IMR-90 (cell line): Measurements from ENCODE around the gene SGTB. TPM values are rescaled to one million over a fixed set of nuclear protein-coding genes. Genes with fewer than 3 reads are reported as not detected.
A peak's percentile ranks its signal among the peaks of the same experiment; 100 is the strongest.

Experiments
- ATAC-seq: fragments of 200-7000 bp; cut with Tn5 transposase; 2 replicates; pipeline ENCODE4 v1.9.1; 2020; ENCODE audit warnings: low read depth, mild to moderate bottlenecking, moderate library complexity
- BruUV-seq: library from RNA; stranded (reverse); fragments of 400-500 nt; replicated peaks from 2 replicates; lab custom pipeline; 2021; lab: Mats Ljungman, UMichigan
- CTCF ChIA-PET: fragments of 300-600 bp; formaldehyde crosslinking; extraction: SDS; loops from one replicate; lab custom pipeline; 2021; ENCODE audit warnings: antibody characterized with exemption; lab: Yijun Ruan, JAX
- POLR2A ChIA-PET: fragments of 300-600 bp; sonication (Branson Sonifier 250); formaldehyde crosslinking; loops from one replicate; lab custom pipeline; 2022; ENCODE audit warnings: antibody characterized with exemption; ENCODE audit not compliant: unreplicated experiment; lab: Charles Lee
- DNase-seq: peaks from one replicate; pipeline ENCODE4 v3.0.0; 2013
- H2AFZ ChIP-seq: replicated peaks from 2 replicates; pipeline ENCODE3; 2013; ENCODE audit warnings: low read length, mild to moderate bottlenecking; ENCODE audit not compliant: poor library complexity
- H2AK5ac ChIP-seq: 2 replicates; pipeline ENCODE4 v1.6.1; 2013; ENCODE audit warnings: low read depth, low read length, inconsistent platforms
- H2AK9ac ChIP-seq: replicated peaks from 2 replicates; pipeline ENCODE3; 2013; ENCODE audit warnings: mild to moderate bottlenecking, low read depth, low read length, moderate library complexity; ENCODE audit not compliant: poor library complexity
- H2BK120ac ChIP-seq: 2 replicates; pipeline ENCODE4 v1.6.1; 2013; ENCODE audit warnings: low read depth, low read length, inconsistent platforms
- H2BK15ac ChIP-seq: 3 replicates; pipeline ENCODE4 v1.6.1; 2013; ENCODE audit warnings: low read depth, low read length, inconsistent platforms
- H2BK20ac ChIP-seq: 2 replicates; pipeline ENCODE4 v1.6.1; 2013; ENCODE audit warnings: low read depth, mild to moderate bottlenecking, inconsistent platforms, low read length, moderate library complexity
- H2BK5ac ChIP-seq: 2 replicates; pipeline ENCODE4 v1.6.1; 2013; ENCODE audit warnings: mild to moderate bottlenecking, low read depth, low read length, inconsistent platforms; ENCODE audit not compliant: poor library complexity, severe bottlenecking
- H3K14ac ChIP-seq: replicated peaks from 2 replicates; pipeline ENCODE4 v1.6.1; 2013; ENCODE audit warnings: low read depth, low read length, inconsistent platforms
- H3K18ac ChIP-seq: 2 replicates; pipeline ENCODE4 v1.6.1; 2013; ENCODE audit warnings: low read depth, low read length, control low read depth
- H3K23ac ChIP-seq: 2 replicates; pipeline ENCODE4 v1.6.1; 2013; ENCODE audit warnings: low read depth, low read length, inconsistent platforms
- H3K27ac ChIP-seq: 2 replicates; pipeline ENCODE4 v1.5.1; 2013; ENCODE audit warnings: mild to moderate bottlenecking, control low read depth, low read length; ENCODE audit not compliant: insufficient read depth
- H3K27me3 ChIP-seq: 2 replicates; pipeline ENCODE4 v1.6.1; 2013; ENCODE audit warnings: low read length; ENCODE audit not compliant: control insufficient read depth, insufficient read depth
- H3K36me3 ChIP-seq: 2 replicates; pipeline ENCODE4 v1.6.1; 2013; ENCODE audit warnings: low read length, mixed read lengths; ENCODE audit not compliant: control insufficient read depth, insufficient read depth
- H3K4ac ChIP-seq: 2 replicates; pipeline ENCODE4 v1.6.1; 2013; ENCODE audit warnings: low read depth, low read length, inconsistent platforms
- H3K4me1 ChIP-seq: 2 replicates; pipeline ENCODE4 v1.6.1; 2013; ENCODE audit warnings: low read length, mixed read lengths; ENCODE audit not compliant: control insufficient read depth, insufficient read depth
- H3K4me2 ChIP-seq: 2 replicates; pipeline ENCODE4 v1.6.1; 2013; ENCODE audit warnings: low read depth, mild to moderate bottlenecking, control low read depth, low read length, moderate library complexity
- H3K4me3 ChIP-seq: 2 replicates; pipeline ENCODE4 v1.5.1; 2013; ENCODE audit warnings: low read depth, mild to moderate bottlenecking, control low read depth, low read length, moderate library complexity; ENCODE audit not compliant: insufficient read depth
- H3K56ac ChIP-seq: 2 replicates; pipeline ENCODE4 v1.6.1; 2013; ENCODE audit warnings: low read length, inconsistent platforms; ENCODE audit not compliant: insufficient read depth; ENCODE audit errors: extremely low read depth
- H3K79me1 ChIP-seq, 2 experiments: 2 replicates each; pipeline ENCODE4 v1.6.1; 2013; ENCODE audit warnings: low read length in 2 of 2, inconsistent platforms in 1 of 2, low read depth in 1 of 2
- H3K9ac ChIP-seq: 2 replicates; pipeline ENCODE4 v1.6.1; 2013; ENCODE audit warnings: low read depth, low read length, control low read depth
- H3K9me1 ChIP-seq: 2 replicates; pipeline ENCODE4 v1.6.1; 2013; ENCODE audit warnings: low read length, inconsistent platforms; ENCODE audit not compliant: insufficient read depth
- H3K9me3 ChIP-seq: 2 replicates; pipeline ENCODE4 v1.6.1; 2013; ENCODE audit warnings: low read length; ENCODE audit not compliant: control insufficient read depth, insufficient read depth
- H4K20me1 ChIP-seq: 2 replicates; pipeline ENCODE4 v1.6.1; 2013; ENCODE audit warnings: low read length, inconsistent platforms; ENCODE audit not compliant: insufficient read depth
- H4K5ac ChIP-seq: 2 replicates; pipeline ENCODE4 v1.6.1; 2013; ENCODE audit warnings: mild to moderate bottlenecking, low read depth, low read length, control low read depth
- H4K8ac ChIP-seq, 2 experiments: 2 replicates each; pipeline ENCODE4 v1.6.1; 2013; ENCODE audit warnings: low read depth in 2 of 2, low read length in 2 of 2, control low read depth in 1 of 2, inconsistent platforms in 1 of 2
- H4K91ac ChIP-seq: 2 replicates; pipeline ENCODE4 v1.6.1; 2013; ENCODE audit warnings: low read depth, low read length, inconsistent platforms; ENCODE audit not compliant: insufficient read depth
- BHLHE40 ChIP-seq: fragments of 150-350 bp; IDR thresholded peaks from 2 replicates; pipeline ENCODE4 v1.6.1; 2016; ENCODE audit warnings: mild to moderate bottlenecking, low read depth, low read length
- CEBPB ChIP-seq: IDR thresholded peaks from 2 replicates; pipeline ENCODE4 v1.6.1; 2012; ENCODE audit warnings: low read depth, low read length, improper control_type of control experiment
- CHD1 ChIP-seq: IDR thresholded peaks from 2 replicates; pipeline ENCODE4 v1.6.1; 2012; ENCODE audit warnings: low read depth, low read length, improper control_type of control experiment
- ELK1 ChIP-seq: fragments of 150-350 bp; IDR thresholded peaks from 2 replicates; pipeline ENCODE4 v1.6.1; 2016; ENCODE audit warnings: low read depth, mild to moderate bottlenecking, low read length, moderate library complexity, borderline replicate concordance
- FOS ChIP-seq: fragments of 150-350 bp; IDR thresholded peaks from 2 replicates; pipeline ENCODE4 v1.6.1; 2016; ENCODE audit warnings: low read depth, low read length
- MAFK ChIP-seq: IDR thresholded peaks from 2 replicates; pipeline ENCODE4 v1.6.1; 2012; ENCODE audit warnings: low read depth, low read length, improper control_type of control experiment
- MAZ ChIP-seq: IDR thresholded peaks from 2 replicates; pipeline ENCODE4 v1.6.1; 2012; ENCODE audit warnings: low read depth, mild to moderate bottlenecking, low read length, improper control_type of control experiment, moderate library complexity, borderline replicate concordance
- MXI1 ChIP-seq: IDR thresholded peaks from 2 replicates; pipeline ENCODE4 v1.6.1; 2012; ENCODE audit warnings: low read depth, mild to moderate bottlenecking, low read length, moderate library complexity, borderline replicate concordance
- NFE2L2 ChIP-seq: fragments of 150-350 bp; IDR thresholded peaks from 2 replicates; pipeline ENCODE4 v1.6.1; 2016; ENCODE audit warnings: low read depth, mild to moderate bottlenecking, low read length
- POLR2A ChIP-seq: IDR thresholded peaks from 2 replicates; pipeline ENCODE4 v1.6.1; 2012; ENCODE audit warnings: mild to moderate bottlenecking, low read depth, low read length
- RAD21 ChIP-seq: IDR thresholded peaks from 2 replicates; pipeline ENCODE4 v1.6.1; 2012; ENCODE audit warnings: low read length, improper control_type of control experiment
- RCOR1 ChIP-seq: IDR thresholded peaks from 2 replicates; pipeline ENCODE4 v1.6.1; 2012; ENCODE audit warnings: mild to moderate bottlenecking, low read length, improper control_type of control experiment; ENCODE audit not compliant: insufficient replicate concordance
- RFX5 ChIP-seq: IDR thresholded peaks from 2 replicates; pipeline ENCODE4 v1.8.0; 2012; ENCODE audit warnings: low read depth, mild to moderate bottlenecking, low read length, moderate library complexity
- dilution Hi-C: fragments of 300-500 bp; cut with HindIII; formaldehyde crosslinking; loops from one replicate; pipeline ENCODE4 v1.14.3; 2018; ENCODE audit warnings: low sequenced_read_pairs; ENCODE audit not compliant: unreplicated experiment
- in situ Hi-C: fragments of 300-500 bp; cut with MboI; formaldehyde crosslinking; loops from 3 replicates; pipeline ENCODE4 v1.14.3; 2019; ENCODE audit warnings: low sequenced_read_pairs, inconsistent platforms, mixed read lengths
- intact Hi-C: fragments of 100-400 bp; cut with micrococcal nuclease; formaldehyde crosslinking; loops from 2 replicates; pipeline ENCODE4 v1.10.0; 2022
- polyA plus RNA-seq, 3 experiments: library from polyadenylated mRNA; depleted of rRNA; stranded (reverse); fragments of >200 nt; gene quantifications; 2 replicates each; pipeline ENCODE4 v1.2.3, GENCODE V29; 2012; ENCODE audit warnings: low replicate concordance in 1 of 3
- total RNA-seq: library from RNA; depleted of rRNA; stranded (reverse); fragments of >200 nt; gene quantifications from 2 replicates; pipeline ENCODE4 v1.2.3, GENCODE V29; 2012

The SGTB gene
- total and polyA plus RNA-seq, 2 of the 4 experiments (the other 2 are of a cell fraction) = 7.5 to 15.1 TPM

GRCh38 chr5:65721050-65721719 is 724 bp downstream of the SGTB start (continued):
- TF ChIP-seq ELK1 (no peak), CEBPB (no peak), NFE2L2 (no peak)

- Histone ChIP-seq H3K23ac (peak overlapping the region; percentile 59; the same call in 1 of the 2 replicates), H3K4ac (no peak overlapping the region), H4K5ac (no peak overlapping the region), H2BK15ac (no peak overlapping the region), H2BK120ac (no peak overlapping the region), H3K4me2 (no peak overlapping the region), H3K9me1 (no peaks in the 10 kb centered on the region), H3K4me1 (peaks cover 4% of the 10 kb centered on the region), H3K36me3 (peaks cover 5% of the 10 kb centered on the region), H3K14ac (no peak overlapping the region), H2AK9ac (no peak overlapping the region), H3K18ac (no peak overlapping the region), H4K8ac (no peak overlapping the region), H3K9ac (no peak overlapping the region), H3K9me3 (no peaks in the 10 kb centered on the region), H3K79me1 (peaks cover 20 to 57% of the 10 kb centered on the region in 2 experiments), H2BK5ac (no peak overlapping the region), H2BK20ac (no peak overlapping the region), H2AFZ (no peak overlapping the region), H3K4me3 (no peak overlapping the region), H3K27ac (no peak overlapping the region), H3K27me3 (no peaks in the 10 kb centered on the region), H4K20me1 (0 out of 2 replicates have a peak, but pooled peaks cover 5% of the 10 kb centered on the region), H2AK5ac (no peak overlapping the region), H3K56ac (no peak overlapping the region), H4K91ac (no peak overlapping the region)
- in situ Hi-C loops = no loop called here
- intact Hi-C loops = no loop called here
- dilution Hi-C loops = no loop called here
- ChIA-PET POLR2A (no interaction called here), CTCF (no interaction called here)
- ATAC-seq (no peak), DNase-seq (no peak)
- TSS peak; percentile 8 for BruUV-seq
- TF ChIP-seq POLR2A = no peak
- no peak for TF ChIP-seq FOS
- no peak for TF ChIP-seq MAFK
- TF ChIP-seq RCOR1 = no peak
- TF ChIP-seq RFX5 = no peak
- no peak for TF ChIP-seq ELK1
- no peak for TF ChIP-seq CHD1
- no peak for TF ChIP-seq NFE2L2
- TF ChIP-seq MXI1 = no peak
- TF ChIP-seq RAD21 = no peak
- no peak for TF ChIP-seq BHLHE40
- TF ChIP-seq MAZ = no peak
Measured at GRCh38 chr5:65718576-65719310, 3.2 kb downstream of the SGTB start.
